K562 (cell line): ENCODE data around the gene PNMA8A. TPM values are rescaled to one million over a fixed set of nuclear protein-coding genes. Genes with fewer than 3 reads are reported as not detected.

Source experiments
- ATAC-seq: fragments of 200-7000 bp; cut with Tn5 transposase; 3 replicates; pipeline ENCODE4 v1.9.1; 2020; ENCODE audit warnings: moderate library complexity
- BruUV-seq: library from RNA; stranded (reverse); fragments of 400-500 nt; replicated peaks from 2 replicates; lab custom pipeline; 2021; lab: Mats Ljungman, UMichigan
- CTCF ChIA-PET: fragments of 300-600 bp; formaldehyde crosslinking; extraction: SDS; loops from one replicate; lab custom pipeline; 2021; ENCODE audit warnings: low intra/inter-chr PET ratio; lab: Yijun Ruan, JAX
- POLR2A ChIA-PET: fragments of 300-600, 350-650 bp; sonication (Branson Sonifier 250); formaldehyde crosslinking; extraction: SDS; loops from one replicate; lab custom pipeline; 2021; ENCODE audit warnings: antibody characterized with exemption, inconsistent platforms; lab: Yijun Ruan, JAX
- DNase-seq, 4 experiments: peaks; one replicate each; pipeline versions ENCODE4 v3.0.0 to v3.0.0-alpha.2; 2011 to 2018; ENCODE audit warnings: low spot score in 3 of 4, mixed read lengths in 3 of 4; ENCODE audit errors: extremely low read depth in 1 of 4
- FAIRE-seq: peaks from 2 replicates; lab custom pipeline; 2011; peaks lifted over from hg19 to GRCh38; lab: Jason Lieb, UNC
- H2AFZ ChIP-seq: 2 replicates; pipeline ENCODE4 v1.6.0; 2011; ENCODE audit warnings: low read depth, low read length, control low read depth, inconsistent platforms
- H3K27ac ChIP-seq: fragments of 200-600 bp; 3 replicates; pipeline ENCODE4 v1.8.0; 2011; ENCODE audit warnings: low read depth, mild to moderate bottlenecking, control low read depth, inconsistent platforms, low read length, moderate library complexity, mixed read lengths; ENCODE audit errors: extremely low read depth
- H3K27me3 ChIP-seq, 2 experiments: fragments of 300-600 bp in 1 of 2; 2 replicates in 1 of 2; 3 replicates in 1 of 2; pipeline versions ENCODE4 v1.6.0 to v1.8.0; 2011; ENCODE audit warnings: inconsistent platforms in 2 of 2, low read length in 2 of 2, mild to moderate bottlenecking in 1 of 2, mixed read lengths in 1 of 2, moderate library complexity in 1 of 2; ENCODE audit not compliant: control insufficient read depth in 2 of 2, insufficient read depth in 2 of 2
- H3K36me3 ChIP-seq: fragments of 300-600 bp; 3 replicates; pipeline ENCODE4 v1.8.0; 2011; ENCODE audit warnings: mild to moderate bottlenecking, low read length, inconsistent platforms; ENCODE audit not compliant: control insufficient read depth, insufficient read depth
- H3K4me1 ChIP-seq, 2 experiments: fragments of 200-600 bp in 1 of 2; replicated peaks in 1 of 2; 2 replicates in 1 of 2; 3 replicates in 1 of 2; pipeline versions ENCODE4 v1.5.1 to v1.8.0; 2011; ENCODE audit warnings: inconsistent platforms in 2 of 2, low read length in 2 of 2, mild to moderate bottlenecking in 1 of 2, mixed read lengths in 1 of 2, moderate library complexity in 1 of 2; ENCODE audit not compliant: control insufficient read depth in 2 of 2, insufficient read depth in 2 of 2
- H3K4me2 ChIP-seq: 2 replicates; pipeline ENCODE4 v1.6.1; 2011; ENCODE audit warnings: low read length, control low read depth, inconsistent platforms, mixed read lengths; ENCODE audit not compliant: insufficient read depth
- H3K4me3 ChIP-seq: fragments of 200-600 bp; sonication (generic), shearing (Covaris generic); 2 replicates; pipeline ENCODE4 v1.5.1; 2016; ENCODE audit warnings: control low read depth, inconsistent platforms
- H3K79me2 ChIP-seq: fragments of 200-600 bp; 3 replicates; pipeline ENCODE4 v1.8.0; 2011; ENCODE audit warnings: low read length, inconsistent platforms; ENCODE audit not compliant: control insufficient read depth, insufficient read depth
- H3K9ac ChIP-seq, 2 experiments: 2 replicates each; pipeline versions ENCODE4 v1.6.0 to v1.6.1; 2011; ENCODE audit warnings: low read depth in 2 of 2, low read length in 2 of 2, control low read depth in 1 of 2, inconsistent platforms in 1 of 2, mild to moderate bottlenecking in 1 of 2, mixed read lengths in 1 of 2; ENCODE audit not compliant: insufficient read depth in 1 of 2
- H3K9me1 ChIP-seq: one replicate; pipeline ENCODE4 v1.6.0; 2011; ENCODE audit warnings: inconsistent platforms, mild to moderate bottlenecking, low read length, moderate library complexity; ENCODE audit not compliant: control insufficient read depth, insufficient read depth
- H3K9me3 ChIP-seq: replicated peaks from 2 replicates; pipeline ENCODE4 v1.5.1; 2011; ENCODE audit warnings: low read depth, low read length, inconsistent platforms; ENCODE audit not compliant: control insufficient read depth, insufficient read depth
- H4K20me1 ChIP-seq: replicated peaks from 2 replicates; pipeline ENCODE4 v1.6.1; 2011; ENCODE audit warnings: low read length, inconsistent platforms, mixed read lengths; ENCODE audit not compliant: control insufficient read depth, insufficient read depth
- BCOR ChIP-seq: fragments of 450-650 bp; IDR thresholded peaks from 2 replicates; pipeline ENCODE4 v1.6.1; 2016
- CBFA2T2 ChIP-seq: fragments of 450-650 bp; conservative IDR thresholded peaks from 2 replicates; pipeline ENCODE4 v1.6.1; 2017; ENCODE audit warnings: mild to moderate bottlenecking
- DIDO1 ChIP-seq: fragments of 450-650 bp; IDR thresholded peaks from 2 replicates; pipeline ENCODE4 v1.6.1; 2016; ENCODE audit warnings: low read depth, missing biosample characterization, missing genetic modification characterization
- MEF2D ChIP-seq: conservative IDR thresholded peaks from 2 replicates; pipeline ENCODE4 v1.6.1; 2016; ENCODE audit warnings: low read depth, missing genetic modification characterization, missing compliant biosample characterization
- ZFP36 ChIP-seq: fragments of 150-350 bp; IDR thresholded peaks from 2 replicates; pipeline ENCODE4 v1.6.1; 2018; ENCODE audit warnings: low read length, low read depth; ENCODE audit not compliant: partially characterized antibody
- ZNF23 ChIP-seq: fragments of 250-450 bp; sonication (Bioruptor Pico); IDR thresholded peaks from 2 replicates; pipeline ENCODE4 v1.4.0; 2020; ENCODE audit warnings: mild to moderate bottlenecking
- ZNF583 ChIP-seq: fragments of 250-450 bp; sonication (Bioruptor Pico); IDR thresholded peaks from 2 replicates; pipeline ENCODE4 v1.4.0; 2020
- WGBS: fragments of 100-300 bp; shearing (Covaris generic); methylation state at CpG from one replicate; pipeline ENCODE4 v1.1.6; 2016; ENCODE audit warnings: low coverage, mixed read lengths; ENCODE audit not compliant: insufficient coverage; ENCODE audit errors: missing lambda C conversion rate; 5-methylcytosine and 5-hydroxymethylcytosine counted together
- in situ Hi-C: fragments of 300-500 bp; cut with MboI; formaldehyde crosslinking; loops from 4 replicates; pipeline ENCODE4 v1.15.0; 2018; ENCODE audit warnings: inconsistent platforms, mixed read lengths
- intact Hi-C: fragments of 100-400 bp; cut with micrococcal nuclease; formaldehyde crosslinking; loops from 2 replicates; pipeline ENCODE4 v1.14.2; 2022
- polyA plus RNA-seq, 8 experiments: library from polyadenylated mRNA; depleted of rRNA in 4 of 8; stranded (reverse) in 5 of 8; unstranded in 3 of 8; fragments of >200 nt; fragmentation: Nextera tagmentation in 2 of 8; fragmentation: Illumina TruSeq in 1 of 8; extraction: Ambion mirVana in 2 of 8; extraction: Trizol in 1 of 8; gene quantifications; 2 replicates each; pipeline versions ENCODE4 v1.2.1 to v1.2.3, GENCODE V29; 2011 to 2014; ENCODE audit warnings: inconsistent platforms in 1 of 8, missing spikeins in 1 of 8
- total RNA-seq, 7 experiments: library from RNA; depleted of rRNA in 6 of 7; stranded (reverse); fragments of >200 nt in 6 of 7; fragmentation: Illumina TruSeq in 2 of 7; extraction: Trizol in 2 of 7; gene quantifications; 2 replicates each; pipeline versions ENCODE4 v1.2.1 to v1.2.3, GENCODE V29; 2011 to 2021; ENCODE audit warnings: low replicate concordance in 1 of 7
- TF ChIP-seq, protein P1 (sequence below): IDR thresholded peaks from 2 replicates; pipeline ENCODE4 v1.6.1; 2011; ENCODE audit warnings: borderline replicate concordance, low read depth, mild to moderate bottlenecking, moderate library complexity, low read length; ENCODE audit not compliant: insufficient read depth, poor library complexity, severe bottlenecking

PNMA8A gene
- total and polyA plus RNA-seq, 9 of the 15 experiments (the other 6 are each of a cell fraction or from before 2014, with no cell fraction given) = 6.6 to 23.8 (median 14.9) TPM

DNA sequence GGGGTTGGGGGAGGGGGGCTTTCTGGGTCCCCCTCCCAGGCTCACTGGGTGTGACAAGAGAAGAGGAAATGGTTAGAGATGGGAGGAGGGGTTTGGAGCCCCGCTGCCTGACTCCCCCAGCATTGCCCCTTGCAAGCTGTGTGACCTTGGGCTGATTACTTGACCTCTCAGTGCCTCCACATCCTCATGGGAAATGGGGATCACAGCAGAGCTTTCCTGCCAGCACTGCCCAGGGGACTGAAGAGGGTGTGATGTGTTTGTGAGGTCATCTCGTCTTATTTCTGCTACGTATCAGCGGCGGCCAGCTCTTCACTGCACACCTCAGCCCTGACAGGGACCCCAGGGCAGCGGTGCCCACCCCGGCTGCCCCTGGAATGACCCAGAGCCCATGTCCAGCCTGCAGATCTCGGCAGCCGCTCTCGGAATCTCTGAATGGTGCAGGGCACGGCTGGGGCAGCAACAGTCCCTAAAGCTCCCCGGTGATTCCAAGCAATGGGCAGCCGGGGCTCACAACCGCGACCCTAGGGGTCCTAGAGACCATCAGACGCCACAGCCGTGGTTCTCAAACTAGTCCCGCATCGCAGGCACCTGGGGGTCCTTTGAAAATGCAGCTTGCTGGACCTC lies 15.9 kb upstream of the PNMA8A start:
- no peaks in the 10 kb centered on the region for H3K9me1 ChIP-seq
- peaks cover 18% of the 10 kb centered on the region; the same call in 1 of the 2 replicates for H4K20me1 ChIP-seq
- H3K9me3 ChIP-seq = no peaks in the 10 kb centered on the region; the same call in 1 of the 2 replicates
- 0 out of 2 replicates have a peak overlapping the region, but pooled peaks have one; percentile 31 for H2AFZ ChIP-seq
- BruUV-seq = no TSS peak
- TF ChIP-seq, protein P1, sequence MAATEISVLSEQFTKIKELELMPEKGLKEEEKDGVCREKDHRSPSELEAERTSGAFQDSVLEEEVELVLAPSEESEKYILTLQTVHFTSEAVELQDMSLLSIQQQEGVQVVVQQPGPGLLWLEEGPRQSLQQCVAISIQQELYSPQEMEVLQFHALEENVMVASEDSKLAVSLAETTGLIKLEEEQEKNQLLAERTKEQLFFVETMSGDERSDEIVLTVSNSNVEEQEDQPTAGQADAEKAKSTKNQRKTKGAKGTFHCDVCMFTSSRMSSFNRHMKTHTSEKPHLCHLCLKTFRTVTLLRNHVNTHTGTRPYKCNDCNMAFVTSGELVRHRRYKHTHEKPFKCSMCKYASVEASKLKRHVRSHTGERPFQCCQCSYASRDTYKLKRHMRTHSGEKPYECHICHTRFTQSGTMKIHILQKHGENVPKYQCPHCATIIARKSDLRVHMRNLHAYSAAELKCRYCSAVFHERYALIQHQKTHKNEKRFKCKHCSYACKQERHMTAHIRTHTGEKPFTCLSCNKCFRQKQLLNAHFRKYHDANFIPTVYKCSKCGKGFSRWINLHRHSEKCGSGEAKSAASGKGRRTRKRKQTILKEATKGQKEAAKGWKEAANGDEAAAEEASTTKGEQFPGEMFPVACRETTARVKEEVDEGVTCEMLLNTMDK = no peak
- TF ChIP-seq CBFA2T2 (no peak), DIDO1 (tag) (no peak), BCOR (no peak), ZNF583 (CRISPR knock-in tag) (no peak), MEF2D (tag) (no peak), ZFP36 (peak; percentile 15), ZNF23 (no peak)
- TF ChIP-seq, all 486 proteins: peak for 1
- Histone ChIP-seq H3K4me3 (no peak overlapping the region), H3K4me2 (no peak overlapping the region), H3K27ac (no peak overlapping the region), H3K9ac (peak overlapping the region in 1 of 2 experiments; percentile 61; a peak in 1 of 4 replicates), H3K79me2 (no peaks in the 10 kb centered on the region), H3K4me1 (peaks cover 0 to 21% of the 10 kb centered on the region in 2 experiments; a peak in 4 of 5 replicates), H3K27me3 (peaks cover 46 to 80% of the 10 kb centered on the region in 2 experiments), H3K36me3 (no peaks in the 10 kb centered on the region)
- WGBS = 19% methylated on average over 15 of the region's 19 CpGs
- no peak for DNase-seq
- ChIA-PET POLR2A (no interaction called here), CTCF (interaction anchor here (0.6 to 7.8 kb wide), 10 partner anchors 25 to 409 kb away, joined by 3 to 325 read pairs (median 4); no protein-coding TSS in a partner anchor)
- intact Hi-C loops = loop anchor here (1.0 to 2.0 kb wide), 2 partner anchors 92 to 206 kb away; no protein-coding TSS in a partner anchor
- ATAC-seq = no peak
- FAIRE-seq = no peak
- in situ Hi-C loops = loop anchor here (5.0 kb wide), 1 partner anchor 90 kb away; no protein-coding TSS in a partner anchor
